D721Med (cell line): Measurements from ENCODE around the gene SLC39A11.

ENCODE experiments used
- DNase-seq: peaks from one replicate; pipeline ENCODE4 v3.0.0; 2011; ENCODE audit warnings: low spot score; ENCODE audit not compliant: insufficient read length
- FAIRE-seq: peaks from 2 replicates; lab custom pipeline; 2011; peaks lifted over from hg19 to GRCh38; lab: Jason Lieb, UNC
- CTCF ChIP-seq: IDR thresholded peaks from 2 replicates; pipeline ENCODE4 v1.5.1; 2012; ENCODE audit warnings: mild to moderate bottlenecking, control low read depth; ENCODE audit not compliant: insufficient read depth; ENCODE audit errors: missing control alignments

Gene SLC39A11

GRCh38 chr17:72858826-72859495 is 233.5 kb downstream of the SLC39A11 start:
- no peak for TF ChIP-seq CTCF
- FAIRE-seq (no peak), DNase-seq (no peak)

GRCh38 chr17:72853440-72854415 is 238.8 kb downstream of the SLC39A11 start:
- DNase-seq (no peak), FAIRE-seq (no peak)
- no peak for TF ChIP-seq CTCF

GRCh38 chr17:72852277-72852938 is 240.1 kb downstream of the SLC39A11 start:
- no peak for TF ChIP-seq CTCF
- FAIRE-seq = no peak
- DNase-seq = no peak

- DNase-seq (no peak), FAIRE-seq (no peak)
- TF ChIP-seq CTCF = no peak
Measured at GRCh38 chr17:72850410-72851118, 241.9 kb downstream of the SLC39A11 start.

- TF ChIP-seq CTCF = no peak
- DNase-seq (no peak), FAIRE-seq (no peak)
Measured at GRCh38 chr17:72846399-72846798, 246.1 kb downstream of the SLC39A11 start.

GRCh38 chr17:72843591-72843990 is 248.9 kb downstream of the SLC39A11 start:
- no peak for TF ChIP-seq CTCF
- no peak for DNase-seq
- FAIRE-seq = no peak
